GM12878 (cell line): Measurements from ENCODE around the gene PAM16. TPM values are rescaled to one million over a fixed set of nuclear protein-coding genes. Genes with fewer than 3 reads are reported as not detected.

ENCODE experiments used
- ATAC-seq: fragments of 200-7000 bp; cut with Tn5 transposase; 3 replicates; pipeline ENCODE4 v1.9.1; 2020; ENCODE audit warnings: mild to moderate bottlenecking, moderate library complexity
- BruUV-seq: library from RNA; stranded (reverse); fragments of 400-500 nt; replicated peaks from 2 replicates; lab custom pipeline; 2021; lab: Mats Ljungman, UMichigan
- CTCF ChIA-PET: fragments of 300-600 bp; sonication (Branson Sonifier 250); formaldehyde crosslinking; extraction: SDS; loops from one replicate; lab custom pipeline; 2021; ENCODE audit warnings: inconsistent platforms; lab: Yijun Ruan, JAX
- POLR2A ChIA-PET: fragments of 350-600 bp; formaldehyde crosslinking; extraction: SDS; loops from one replicate; lab custom pipeline; 2021; ENCODE audit warnings: inconsistent platforms; lab: Charles Lee
- RAD21 ChIA-PET: fragments of 300-600 bp; sonication (Branson Sonifier 250); formaldehyde crosslinking; loops from one replicate; lab custom pipeline; 2023; ENCODE audit warnings: antibody characterized with exemption; ENCODE audit not compliant: unreplicated experiment; lab: Charles Lee
- SMC1A ChIA-PET: fragments of 300-600 bp; sonication (Branson Sonifier 250); formaldehyde crosslinking; loops from one replicate; lab custom pipeline; 2023; ENCODE audit not compliant: unreplicated experiment, uncharacterized antibody; lab: Charles Lee
- DNase-seq: peaks from one replicate; pipeline ENCODE4 v3.0.0-alpha.2; 2011; ENCODE audit warnings: low read depth, low spot score
- FAIRE-seq: peaks from 3 replicates; lab custom pipeline; 2011; peaks lifted over from hg19 to GRCh38; lab: Jason Lieb, UNC
- H2AFZ ChIP-seq: 2 replicates; pipeline ENCODE4 v1.6.0; 2011; ENCODE audit warnings: low read depth, low read length, control low read depth; ENCODE audit not compliant: control insufficient read depth
- H3K27ac ChIP-seq: 2 replicates; pipeline ENCODE4 v1.5.1; 2011; ENCODE audit warnings: control low read depth; ENCODE audit not compliant: control insufficient read depth, insufficient read depth
- H3K27me3 ChIP-seq, 2 experiments: replicated peaks in 1 of 2; 2 replicates each; pipeline versions ENCODE4 v1.6.0 to v1.6.1; 2011; ENCODE audit warnings: low read length in 1 of 2; ENCODE audit not compliant: control insufficient read depth in 2 of 2, insufficient read depth in 2 of 2
- H3K36me3 ChIP-seq, 2 experiments: 2 replicates each; pipeline ENCODE4 v1.5.1; 2011; ENCODE audit warnings: low read length in 1 of 2; ENCODE audit not compliant: control insufficient read depth in 2 of 2, insufficient read depth in 2 of 2
- H3K4me1 ChIP-seq: 2 replicates; pipeline ENCODE4 v1.6.1; 2011; ENCODE audit warnings: mild to moderate bottlenecking, low read length, moderate library complexity, mixed read lengths; ENCODE audit not compliant: control insufficient read depth, insufficient read depth
- H3K4me2 ChIP-seq: 2 replicates; pipeline ENCODE4 v1.6.0; 2011; ENCODE audit warnings: control low read depth; ENCODE audit not compliant: control insufficient read depth, insufficient read depth
- H3K4me3 ChIP-seq: fragments of 200-600 bp; sonication (generic); 2 replicates; pipeline ENCODE4 v1.5.1; 2016
- H3K79me2 ChIP-seq: 2 replicates; pipeline ENCODE4 v1.6.0; 2011; ENCODE audit warnings: low read length; ENCODE audit not compliant: control insufficient read depth, insufficient read depth
- H3K9ac ChIP-seq: 2 replicates; pipeline ENCODE4 v1.8.0; 2011; ENCODE audit warnings: low read length, control low read depth, mixed read lengths; ENCODE audit not compliant: control insufficient read depth, insufficient read depth
- H3K9me3 ChIP-seq: replicated peaks from 3 replicates; pipeline ENCODE4 v1.5.1; 2011; ENCODE audit warnings: mild to moderate bottlenecking, low read length; ENCODE audit not compliant: control insufficient read depth, insufficient read depth
- H4K20me1 ChIP-seq: 2 replicates; pipeline ENCODE4 v1.6.0; 2011; ENCODE audit not compliant: control insufficient read depth, insufficient read depth
- HDAC6 ChIP-seq: fragments of 200-600 bp; sonication (generic); IDR thresholded peaks from one replicate; pipeline ENCODE4 v1.8.0; 2017; ENCODE audit warnings: antibody characterized with exemption; ENCODE audit not compliant: unreplicated experiment
- HDGF ChIP-seq: fragments of 450-650 bp; IDR thresholded peaks from 2 replicates; pipeline ENCODE4 v1.6.1; 2016; ENCODE audit warnings: antibody characterized with exemption
- MTA2 ChIP-seq: fragments of 450-650 bp; IDR thresholded peaks from 2 replicates; pipeline ENCODE4 v1.6.1; 2016; ENCODE audit warnings: low read depth, mild to moderate bottlenecking, moderate library complexity
- MYC ChIP-seq: IDR thresholded peaks from 2 replicates; pipeline ENCODE4 v1.6.1; 2011; ENCODE audit warnings: mild to moderate bottlenecking, low read length, moderate library complexity, inconsistent platforms; ENCODE audit not compliant: insufficient read depth, insufficient replicate concordance, insufficient read length, severe bottlenecking
- PAX8 ChIP-seq: fragments of 450-650 bp; IDR thresholded peaks from 2 replicates; pipeline ENCODE4 v1.6.1; 2017; ENCODE audit warnings: mild to moderate bottlenecking, moderate library complexity
- WRNIP1 ChIP-seq: IDR thresholded peaks from 2 replicates; pipeline ENCODE4 v1.6.1; 2011; ENCODE audit warnings: low read depth, low read length, improper control_type of control experiment, borderline replicate concordance
- ZZZ3 ChIP-seq: IDR thresholded peaks from 2 replicates; pipeline ENCODE4 v1.6.1; 2011; ENCODE audit warnings: low read depth; ENCODE audit not compliant: control insufficient read depth, insufficient read length
- WGBS: methylation state at CpG from one replicate; pipeline ENCODE4 v1.1.6; 2016; ENCODE audit warnings: low lambda C conversion rate; ENCODE audit not compliant: insufficient replicate concordance, insufficient coverage; ENCODE audit errors: missing lambda C conversion rate; 5-methylcytosine and 5-hydroxymethylcytosine counted together
- in situ Hi-C: fragments of 300-500 bp; cut with MboI; formaldehyde crosslinking; loops from 9 replicates; pipeline ENCODE4 v1.14.3; 2018; ENCODE audit warnings: mixed read lengths
- intact Hi-C: fragments of 100-400 bp; cut with micrococcal nuclease; formaldehyde crosslinking; loops from one replicate; pipeline ENCODE4 v1.14.2; 2022; ENCODE audit not compliant: unreplicated experiment
- polyA plus RNA-seq, 11 experiments: library from polyadenylated mRNA; depleted of rRNA in 4 of 11; unstranded in 6 of 11; stranded (reverse) in 5 of 11; fragments of >200 nt; fragmentation: Nextera tagmentation in 4 of 11; fragmentation: Illumina TruSeq in 1 of 11; extraction: Ambion mirVana in 4 of 11; extraction: Trizol in 1 of 11; gene quantifications; 1 replicate in 1 of 11; 2 replicates in 10 of 11; pipeline versions ENCODE4 v1.2.1 to v1.2.3, GENCODE V29; 2011 to 2016; ENCODE audit warnings: inconsistent platforms in 2 of 11, missing spikeins in 2 of 11, low read depth in 1 of 11
- total RNA-seq, 4 experiments: library from RNA; depleted of rRNA in 3 of 4; stranded (reverse); fragments of >200 nt in 3 of 4; fragmentation: Illumina TruSeq in 1 of 4; extraction: Trizol in 1 of 4; gene quantifications; 2 replicates each; pipeline versions ENCODE4 v1.2.1 to v1.2.3, GENCODE V29; 2013 to 2021
- TF ChIP-seq, protein P1 (sequence below): IDR thresholded peaks from 2 replicates; pipeline ENCODE4 v1.6.1; 2012; ENCODE audit warnings: mild to moderate bottlenecking, low read depth, low read length
- TF ChIP-seq, protein P2 (sequence below), 3 experiments: IDR thresholded peaks in 2 of 3; conservative IDR thresholded peaks in 1 of 3; 2 replicates each; pipeline ENCODE4 v1.5.1; 2011; ENCODE audit warnings: low read depth in 3 of 3, low read length in 3 of 3, mild to moderate bottlenecking in 3 of 3, control low read depth in 2 of 3, moderate library complexity in 2 of 3, inconsistent platforms in 1 of 3, mixed read lengths in 1 of 3; ENCODE audit not compliant: control insufficient read depth in 2 of 3, insufficient read depth in 1 of 3; ENCODE audit errors: extremely low read depth in 1 of 3
- TF ChIP-seq, protein P3 (sequence below): IDR thresholded peaks from 2 replicates; pipeline ENCODE4 v1.6.1; 2011; ENCODE audit warnings: mild to moderate bottlenecking, low read depth, low read length, moderate library complexity; ENCODE audit not compliant: insufficient replicate concordance

PAM16 gene
- total and polyA plus RNA-seq, 10 of the 15 experiments (the other 5 are each of a cell fraction or from before 2014, with no cell fraction given) = 18.5 to 94.3 (median 51.5) TPM

DNA sequence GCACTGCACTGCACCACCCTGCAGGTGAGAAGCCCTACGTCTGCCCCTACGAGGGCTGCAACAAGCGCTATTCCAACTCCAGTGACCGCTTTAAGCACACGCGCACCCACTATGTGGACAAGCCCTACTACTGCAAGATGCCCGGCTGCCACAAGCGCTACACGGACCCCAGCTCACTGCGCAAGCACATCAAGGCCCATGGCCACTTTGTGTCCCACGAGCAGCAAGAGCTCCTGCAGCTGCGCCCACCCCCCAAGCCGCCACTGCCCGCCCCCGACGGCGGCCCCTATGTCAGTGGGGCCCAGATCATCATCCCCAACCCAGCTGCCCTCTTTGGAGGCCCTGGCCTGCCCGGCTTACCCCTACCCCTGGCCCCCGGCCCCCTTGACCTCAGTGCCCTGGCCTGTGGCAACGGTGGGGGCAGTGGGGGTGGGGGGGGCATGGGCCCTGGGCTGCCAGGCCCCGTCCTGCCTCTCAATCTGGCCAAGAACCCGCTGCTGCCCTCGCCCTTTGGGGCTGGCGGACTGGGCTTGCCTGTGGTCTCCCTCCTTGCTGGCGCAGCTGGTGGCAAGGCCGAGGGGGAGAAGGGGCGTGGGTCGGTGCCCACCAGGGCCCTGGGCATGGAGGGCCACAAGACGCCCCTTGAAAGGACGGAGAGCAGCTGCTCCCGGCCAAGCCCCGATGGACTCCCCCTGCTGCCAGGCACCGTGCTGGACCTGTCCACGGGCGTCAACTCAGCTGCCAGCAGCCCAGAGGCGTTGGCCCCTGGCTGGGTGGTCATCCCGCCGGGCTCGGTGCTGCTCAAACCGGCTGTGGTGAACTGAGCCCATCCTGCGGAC lies 14.2 kb downstream of the PAM16 start:
- no peak overlapping the region for H3K4me3 ChIP-seq
- H3K36me3 ChIP-seq = peaks cover 0 to 18% of the 10 kb centered on the region in 2 experiments; a peak in 3 of 4 replicates
- no peak for FAIRE-seq
- in situ Hi-C loops (no loop called here), intact Hi-C loops (loop anchor here (10.0 kb wide), 1 partner anchor 132 kb away; no protein-coding TSS in a partner anchor)
- H3K27ac ChIP-seq = no peak overlapping the region
- ATAC-seq = no peak
- H3K27me3 ChIP-seq = no peaks in the 10 kb centered on the region
- no TSS peak for BruUV-seq
- no peaks in the 10 kb centered on the region for H4K20me1 ChIP-seq
- no peaks in the 10 kb centered on the region for H3K79me2 ChIP-seq
- SMC1A ChIA-PET = no interaction called here
- no peaks in the 10 kb centered on the region for H3K9me3 ChIP-seq
- 91% methylated on average over 34 of the region's 41 CpGs for WGBS
- no peak for DNase-seq
- H3K4me1 ChIP-seq = no peaks in the 10 kb centered on the region
- TF ChIP-seq ZZZ3 (no peak), HDAC6 (no peak), PAX8 (no peak), HDGF (no peak), WRNIP1 (no peak), MYC (no peak), MTA2 (no peak)
- TF ChIP-seq, protein P1, sequence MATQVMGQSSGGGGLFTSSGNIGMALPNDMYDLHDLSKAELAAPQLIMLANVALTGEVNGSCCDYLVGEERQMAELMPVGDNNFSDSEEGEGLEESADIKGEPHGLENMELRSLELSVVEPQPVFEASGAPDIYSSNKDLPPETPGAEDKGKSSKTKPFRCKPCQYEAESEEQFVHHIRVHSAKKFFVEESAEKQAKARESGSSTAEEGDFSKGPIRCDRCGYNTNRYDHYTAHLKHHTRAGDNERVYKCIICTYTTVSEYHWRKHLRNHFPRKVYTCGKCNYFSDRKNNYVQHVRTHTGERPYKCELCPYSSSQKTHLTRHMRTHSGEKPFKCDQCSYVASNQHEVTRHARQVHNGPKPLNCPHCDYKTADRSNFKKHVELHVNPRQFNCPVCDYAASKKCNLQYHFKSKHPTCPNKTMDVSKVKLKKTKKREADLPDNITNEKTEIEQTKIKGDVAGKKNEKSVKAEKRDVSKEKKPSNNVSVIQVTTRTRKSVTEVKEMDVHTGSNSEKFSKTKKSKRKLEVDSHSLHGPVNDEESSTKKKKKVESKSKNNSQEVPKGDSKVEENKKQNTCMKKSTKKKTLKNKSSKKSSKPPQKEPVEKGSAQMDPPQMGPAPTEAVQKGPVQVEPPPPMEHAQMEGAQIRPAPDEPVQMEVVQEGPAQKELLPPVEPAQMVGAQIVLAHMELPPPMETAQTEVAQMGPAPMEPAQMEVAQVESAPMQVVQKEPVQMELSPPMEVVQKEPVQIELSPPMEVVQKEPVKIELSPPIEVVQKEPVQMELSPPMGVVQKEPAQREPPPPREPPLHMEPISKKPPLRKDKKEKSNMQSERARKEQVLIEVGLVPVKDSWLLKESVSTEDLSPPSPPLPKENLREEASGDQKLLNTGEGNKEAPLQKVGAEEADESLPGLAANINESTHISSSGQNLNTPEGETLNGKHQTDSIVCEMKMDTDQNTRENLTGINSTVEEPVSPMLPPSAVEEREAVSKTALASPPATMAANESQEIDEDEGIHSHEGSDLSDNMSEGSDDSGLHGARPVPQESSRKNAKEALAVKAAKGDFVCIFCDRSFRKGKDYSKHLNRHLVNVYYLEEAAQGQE = no peak
- TF ChIP-seq, protein P2, sequence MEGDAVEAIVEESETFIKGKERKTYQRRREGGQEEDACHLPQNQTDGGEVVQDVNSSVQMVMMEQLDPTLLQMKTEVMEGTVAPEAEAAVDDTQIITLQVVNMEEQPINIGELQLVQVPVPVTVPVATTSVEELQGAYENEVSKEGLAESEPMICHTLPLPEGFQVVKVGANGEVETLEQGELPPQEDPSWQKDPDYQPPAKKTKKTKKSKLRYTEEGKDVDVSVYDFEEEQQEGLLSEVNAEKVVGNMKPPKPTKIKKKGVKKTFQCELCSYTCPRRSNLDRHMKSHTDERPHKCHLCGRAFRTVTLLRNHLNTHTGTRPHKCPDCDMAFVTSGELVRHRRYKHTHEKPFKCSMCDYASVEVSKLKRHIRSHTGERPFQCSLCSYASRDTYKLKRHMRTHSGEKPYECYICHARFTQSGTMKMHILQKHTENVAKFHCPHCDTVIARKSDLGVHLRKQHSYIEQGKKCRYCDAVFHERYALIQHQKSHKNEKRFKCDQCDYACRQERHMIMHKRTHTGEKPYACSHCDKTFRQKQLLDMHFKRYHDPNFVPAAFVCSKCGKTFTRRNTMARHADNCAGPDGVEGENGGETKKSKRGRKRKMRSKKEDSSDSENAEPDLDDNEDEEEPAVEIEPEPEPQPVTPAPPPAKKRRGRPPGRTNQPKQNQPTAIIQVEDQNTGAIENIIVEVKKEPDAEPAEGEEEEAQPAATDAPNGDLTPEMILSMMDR (IDR thresholded peaks at IDR 0.05 in 2 of 3, conservative IDR thresholded peaks at IDR 0.05 in 1 of 3; ENCODE audit: control insufficient read depth in 2 of 3, extremely low read depth in 1 of 3, insufficient read depth in 1 of 3, low read depth in 3 of 3, low read length in 3 of 3) = no peak
- TF ChIP-seq, protein P3, sequence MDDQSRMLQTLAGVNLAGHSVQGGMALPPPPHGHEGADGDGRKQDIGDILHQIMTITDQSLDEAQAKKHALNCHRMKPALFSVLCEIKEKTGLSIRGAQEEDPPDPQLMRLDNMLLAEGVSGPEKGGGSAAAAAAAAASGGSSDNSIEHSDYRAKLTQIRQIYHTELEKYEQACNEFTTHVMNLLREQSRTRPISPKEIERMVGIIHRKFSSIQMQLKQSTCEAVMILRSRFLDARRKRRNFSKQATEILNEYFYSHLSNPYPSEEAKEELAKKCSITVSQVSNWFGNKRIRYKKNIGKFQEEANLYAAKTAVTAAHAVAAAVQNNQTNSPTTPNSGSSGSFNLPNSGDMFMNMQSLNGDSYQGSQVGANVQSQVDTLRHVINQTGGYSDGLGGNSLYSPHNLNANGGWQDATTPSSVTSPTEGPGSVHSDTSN = no peak
- no peak overlapping the region for H2AFZ ChIP-seq
- POLR2A ChIA-PET = no interaction called here
- CTCF ChIA-PET = no interaction called here
- H3K4me2 ChIP-seq = no peak overlapping the region
- H3K9ac ChIP-seq = no peak overlapping the region
- RAD21 ChIA-PET = no interaction called here
